Upper lobe of left lung (tissue), 6 donors: Measurements from ENCODE around the gene TBC1D5. TPM values are rescaled to one million over a fixed set of nuclear protein-coding genes. Genes with fewer than 3 reads are reported as not detected.
"Not testable (repeated sequence)": the region's sequence is repeated elsewhere in the genome, so short reads cannot be mapped to it uniquely, and the experiment has no call there.

Experiments
- ATAC-seq, 2 donors: fragments of 200-7000 bp; cut with Tn5 transposase; one replicate each; pipeline ENCODE4 v1.9.1; 2022; ENCODE audit warnings: mild to moderate bottlenecking in 2 of 2, moderate library complexity in 2 of 2; ENCODE audit not compliant: low FRiP score in 2 of 2
- DNase-seq, 2 donors: peaks; one replicate each; pipeline ENCODE4 v3.0.0-alpha.2; 2019 to 2020
- H3K27ac ChIP-seq, 4 donors: fragments of 200-600 bp; sonication (generic); one replicate each; pipeline ENCODE4 v1.5.1; 2016 to 2019
- H3K27me3 ChIP-seq, 4 donors: fragments of 200-600 bp; sonication (generic); one replicate each; pipeline ENCODE4 v1.5.1; 2017 to 2019
- H3K36me3 ChIP-seq, 4 donors: fragments of 200-600 bp; sonication (generic); one replicate each; pipeline ENCODE4 v1.5.1; 2016 to 2019
- H3K4me1 ChIP-seq, 4 donors: fragments of 200-600 bp; sonication (generic); one replicate each; pipeline ENCODE4 v1.5.1; 2018 to 2019
- H3K4me3 ChIP-seq, 4 donors: fragments of 200-600 bp; sonication (generic); one replicate each; pipeline ENCODE4 v1.5.1; 2017 to 2019; ENCODE audit warnings: mild to moderate bottlenecking in 2 of 4, moderate library complexity in 1 of 4
- H3K9me3 ChIP-seq, 4 donors: fragments of 200-600 bp; sonication (generic); one replicate each; pipeline ENCODE4 v1.5.1; 2018 to 2019
- EP300 ChIP-seq, 4 donors: sonication (generic); formaldehyde crosslinking; IDR thresholded peaks; one replicate each; pipeline ENCODE4 v1.5.1; 2017; ENCODE audit warnings: antibody characterized with exemption in 4 of 4, control low read depth in 2 of 4
- POLR2A ChIP-seq, 4 donors: fragments of 450-650 bp; IDR thresholded peaks; one replicate each; pipeline ENCODE4 v1.5.1; 2016 to 2017; ENCODE audit warnings: antibody characterized with exemption in 4 of 4, mild to moderate bottlenecking in 2 of 4
- POLR2AphosphoS5 ChIP-seq, 2 donors: sonication (generic); formaldehyde crosslinking; IDR thresholded peaks; one replicate each; pipeline ENCODE4 v1.5.1; 2017; ENCODE audit warnings: antibody characterized with exemption in 2 of 2
- WGBS, 2 donors: methylation state at CpG; one replicate each; pipeline ENCODE4 v1.1.5; 2017 to 2018; 5-methylcytosine and 5-hydroxymethylcytosine counted together
- total RNA-seq, 6 donors: library from RNA; depleted of rRNA in 4 of 6; stranded (reverse); fragments of >200 nt in 4 of 6; gene quantifications; one replicate each; pipeline versions ENCODE4 v1.1.0 to v1.2.1, GENCODE V29; 2016 to 2021
- TF ChIP-seq, protein P1 (sequence below), 6 experiments: fragments of 450-650 bp in 4 of 6; fragments of 200-600 bp in 2 of 6; sonication (generic) in 2 of 6; IDR thresholded peaks; one replicate each; pipeline ENCODE4 v1.5.1; 2016 to 2019; ENCODE audit warnings: antibody characterized with exemption in 6 of 6
- donor health status: DM: no; HTN: no; CAD: no; lungs with moderate emphysema.
- donor health status: DM: no; HTN: yes; CAD: no; lungs with severe emphysema.

Gene TBC1D5
- total RNA-seq, 6 donors from 2014 or later, result 53.0 to 135 (median 63.3) TPM

DNA sequence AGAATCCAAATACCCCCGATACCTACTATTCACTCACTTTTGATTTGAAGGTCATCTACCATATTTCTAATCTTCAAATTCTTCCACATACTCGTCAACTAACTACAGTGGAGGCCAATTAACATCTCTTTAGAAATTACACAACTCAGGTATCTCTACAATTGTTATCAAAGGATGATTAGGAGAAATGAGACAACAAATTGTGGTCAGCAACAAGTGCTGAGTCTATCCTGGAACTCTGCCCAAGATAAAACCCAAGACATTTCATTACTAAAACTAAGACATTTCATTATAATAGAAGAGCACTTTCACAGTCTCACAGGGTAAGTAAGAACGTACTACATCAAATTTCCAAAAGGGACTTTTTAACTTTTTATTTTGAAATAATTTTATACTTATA, 100.0 kb downstream of the TBC1D5 start:
- no peak overlapping the region for H3K27ac ChIP-seq
- H3K4me3 ChIP-seq, result no peak overlapping the region
- H3K36me3 ChIP-seq, result no peaks in the 10 kb centered on the region
- H3K4me1 ChIP-seq, result peaks cover 4 to 29% (median 16%) of the 10 kb centered on the region in 4 donors
- H3K9me3 ChIP-seq, result no peaks in the 10 kb centered on the region
- H3K27me3 ChIP-seq, result no peaks in the 10 kb centered on the region
- TF ChIP-seq EP300 (IDR thresholded peaks at IDR 0.05), result no peak
- TF ChIP-seq, protein P1, sequence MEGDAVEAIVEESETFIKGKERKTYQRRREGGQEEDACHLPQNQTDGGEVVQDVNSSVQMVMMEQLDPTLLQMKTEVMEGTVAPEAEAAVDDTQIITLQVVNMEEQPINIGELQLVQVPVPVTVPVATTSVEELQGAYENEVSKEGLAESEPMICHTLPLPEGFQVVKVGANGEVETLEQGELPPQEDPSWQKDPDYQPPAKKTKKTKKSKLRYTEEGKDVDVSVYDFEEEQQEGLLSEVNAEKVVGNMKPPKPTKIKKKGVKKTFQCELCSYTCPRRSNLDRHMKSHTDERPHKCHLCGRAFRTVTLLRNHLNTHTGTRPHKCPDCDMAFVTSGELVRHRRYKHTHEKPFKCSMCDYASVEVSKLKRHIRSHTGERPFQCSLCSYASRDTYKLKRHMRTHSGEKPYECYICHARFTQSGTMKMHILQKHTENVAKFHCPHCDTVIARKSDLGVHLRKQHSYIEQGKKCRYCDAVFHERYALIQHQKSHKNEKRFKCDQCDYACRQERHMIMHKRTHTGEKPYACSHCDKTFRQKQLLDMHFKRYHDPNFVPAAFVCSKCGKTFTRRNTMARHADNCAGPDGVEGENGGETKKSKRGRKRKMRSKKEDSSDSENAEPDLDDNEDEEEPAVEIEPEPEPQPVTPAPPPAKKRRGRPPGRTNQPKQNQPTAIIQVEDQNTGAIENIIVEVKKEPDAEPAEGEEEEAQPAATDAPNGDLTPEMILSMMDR (IDR thresholded peaks at IDR 0.05), result no peak
- ATAC-seq (no peak), DNase-seq (no peak)
- WGBS, 2 donors, result 93 to 96% methylated on average over 3 of the region's 3 CpGs

DNA sequence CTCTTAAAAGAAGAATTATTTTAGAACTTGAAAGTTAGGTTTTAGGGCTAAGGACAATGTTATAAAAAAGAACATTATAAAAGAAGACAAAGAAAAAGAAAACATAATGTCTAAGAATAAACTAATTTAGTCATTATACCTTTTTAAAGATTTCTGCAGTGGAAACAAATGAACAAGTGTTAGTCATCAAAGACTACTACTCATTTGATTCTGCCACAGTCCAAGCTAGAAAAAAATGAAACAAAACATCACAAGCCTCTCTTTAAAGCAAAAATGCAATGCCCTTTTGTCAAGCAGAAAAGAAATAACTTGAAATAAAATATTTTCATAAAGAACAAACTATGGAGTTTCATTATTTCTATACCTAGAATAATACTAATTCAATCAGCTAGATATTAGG, 102.0 kb downstream of the TBC1D5 start:
- DNase-seq (no peak), ATAC-seq (no peak)
- TF ChIP-seq, protein P1 (IDR thresholded peaks at IDR 0.05), result no peak
- no peak for TF ChIP-seq POLR2AphosphoS5 (IDR thresholded peaks at IDR 0.05)
- no peak overlapping the region for H3K27ac ChIP-seq
- peaks cover 4 to 29% (median 16%) of the 10 kb centered on the region in 4 donors for H3K4me1 ChIP-seq
- no peak overlapping the region for H3K4me3 ChIP-seq
- H3K36me3 ChIP-seq, result no peaks in the 10 kb centered on the region
- no peaks in the 10 kb centered on the region for H3K9me3 ChIP-seq
- H3K27me3 ChIP-seq, result no peaks in the 10 kb centered on the region

DNA sequence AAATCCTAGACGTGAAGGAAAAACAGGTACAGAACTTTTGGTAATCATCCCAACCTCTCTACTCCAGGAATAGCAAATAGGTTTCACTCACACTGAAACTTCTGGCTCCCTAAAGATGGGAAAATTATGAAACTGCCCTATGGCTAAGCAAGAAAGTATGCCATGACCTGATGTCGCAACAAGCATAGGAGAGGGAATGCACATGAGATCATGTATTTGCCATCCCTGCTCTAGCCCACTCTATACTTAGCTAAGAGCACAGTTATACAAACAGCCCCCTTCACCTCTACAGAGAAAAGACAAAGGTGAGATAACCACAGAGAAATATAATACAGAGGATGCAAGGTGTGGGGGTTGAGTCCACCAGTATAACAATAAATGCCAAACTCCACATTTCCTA, 102.7 kb downstream of the TBC1D5 start:
- H3K27ac ChIP-seq, result no peak overlapping the region
- ATAC-seq (peak; percentile 57 to 75), DNase-seq (peak in 1 of 2 donors; percentile 38)
- H3K27me3 ChIP-seq, result no peaks in the 10 kb centered on the region
- H3K36me3 ChIP-seq, result no peaks in the 10 kb centered on the region
- peak in 1 of 2 donors; percentile 22 for TF ChIP-seq POLR2AphosphoS5 (IDR thresholded peaks at IDR 0.05)
- TF ChIP-seq, protein P1 (IDR thresholded peaks at IDR 0.05), result no peak
- TF ChIP-seq EP300 (IDR thresholded peaks at IDR 0.05), result no peak
- TF ChIP-seq POLR2A (IDR thresholded peaks at IDR 0.05), result no peak
- H3K4me1 ChIP-seq, result peaks cover 2 to 28% (median 11%) of the 10 kb centered on the region in 4 donors
- H3K4me3 ChIP-seq, result no peak overlapping the region
- H3K9me3 ChIP-seq, result no peaks in the 10 kb centered on the region
- WGBS, 2 donors, result 69 to 83% methylated on average over 2 of the region's 2 CpGs

DNA sequence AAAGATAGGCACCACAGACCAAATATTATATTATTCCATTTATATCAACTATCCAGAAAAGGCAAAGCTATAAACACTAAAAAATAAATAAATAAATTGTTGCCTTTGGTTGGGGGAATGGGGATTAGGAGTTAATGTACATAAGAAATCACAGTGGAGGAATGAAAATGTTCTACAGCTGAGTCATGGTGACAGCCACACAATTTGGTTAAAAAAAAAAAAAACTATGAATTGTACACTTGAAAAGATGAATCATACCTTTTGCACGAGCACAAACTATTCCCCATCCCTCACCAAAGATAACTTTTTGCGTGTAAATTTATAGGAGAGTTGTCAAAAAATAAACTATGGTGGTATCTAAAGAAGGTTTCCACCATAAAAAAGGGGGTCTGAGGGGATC, 103.2 kb downstream of the TBC1D5 start:
- Histone ChIP-seq H3K4me3 (no peak overlapping the region), H3K4me1 (peaks cover 0 to 23% (median 8%) of the 10 kb centered on the region in 4 donors), H3K27me3 (no peaks in the 10 kb centered on the region), H3K36me3 (no peaks in the 10 kb centered on the region), H3K27ac (no peak overlapping the region), H3K9me3 (no peaks in the 10 kb centered on the region)
- ATAC-seq (peak in 1 of 2 donors; percentile 26), DNase-seq (no peak)
- 72 to 81% methylated on average over 2 of the region's 2 CpGs for WGBS, 2 donors
- no peak for TF ChIP-seq EP300 (IDR thresholded peaks at IDR 0.05)
- TF ChIP-seq POLR2A (IDR thresholded peaks at IDR 0.05), result no peak
- no peak for TF ChIP-seq POLR2AphosphoS5 (IDR thresholded peaks at IDR 0.05)
- TF ChIP-seq, protein P1 (IDR thresholded peaks at IDR 0.05), result no peak

DNA sequence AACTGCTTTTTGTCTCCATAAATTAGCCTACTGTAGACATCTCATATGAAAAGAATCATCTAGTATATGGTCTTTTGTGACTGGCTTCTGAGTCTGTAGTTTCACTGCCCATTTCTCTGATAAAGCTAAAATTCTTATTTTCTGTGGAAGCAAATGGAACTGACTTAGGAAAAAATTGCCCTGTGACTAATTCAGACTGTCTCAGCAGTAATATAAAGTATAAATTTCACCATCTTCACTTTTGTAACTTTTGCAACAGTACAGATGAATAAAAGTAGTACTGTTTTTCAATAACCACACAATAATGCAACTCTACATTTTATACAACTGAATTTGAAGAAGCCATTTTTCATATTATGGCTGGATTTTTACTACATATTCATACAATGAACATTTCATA, 104.1 kb downstream of the TBC1D5 start:
- Histone ChIP-seq H3K4me3 (no peak overlapping the region), H3K4me1 (peaks cover 0 to 15% (median 5%) of the 10 kb centered on the region in 4 donors), H3K27ac (no peak overlapping the region), H3K9me3 (no peaks in the 10 kb centered on the region), H3K27me3 (no peaks in the 10 kb centered on the region), H3K36me3 (no peaks in the 10 kb centered on the region)
- no peak for DNase-seq
- TF ChIP-seq EP300 (IDR thresholded peaks at IDR 0.05) (no peak), POLR2AphosphoS5 (IDR thresholded peaks at IDR 0.05) (no peak), POLR2A (IDR thresholded peaks at IDR 0.05) (no peak)
- TF ChIP-seq, protein P1 (IDR thresholded peaks at IDR 0.05), result no peak
- ATAC-seq, result no peak

DNA sequence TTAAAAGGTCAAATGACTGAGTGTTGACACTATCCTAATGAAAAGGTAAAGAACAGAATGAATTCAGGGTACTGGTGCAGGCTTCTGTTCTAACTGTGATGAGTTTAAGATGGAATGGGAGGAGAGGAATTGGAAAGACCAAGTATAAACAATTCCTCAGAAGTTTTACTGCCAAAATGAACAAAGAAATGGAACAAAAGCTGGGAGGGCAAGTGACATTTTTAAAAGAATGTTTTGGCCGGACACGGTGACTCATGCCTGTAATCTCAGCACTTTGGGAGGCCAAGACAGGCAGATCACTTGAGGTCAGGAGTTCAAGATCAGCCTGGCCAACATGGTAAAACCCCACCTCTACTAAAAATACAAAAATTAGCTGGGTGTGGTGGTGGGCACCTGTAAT, 106.8 kb downstream of the TBC1D5 start:
- not testable (repeated sequence) for H3K4me3 ChIP-seq, H3K27ac ChIP-seq, DNase-seq, H3K27me3 ChIP-seq, H3K36me3 ChIP-seq, H3K9me3 ChIP-seq
- 66 to 72% methylated on average over 2 of the region's 2 CpGs for WGBS, 2 donors
- peaks cover 0 to 15% (median 10%) of the 10 kb centered on the region in 4 donors for H3K4me1 ChIP-seq
- peak in 1 of 2 donors; percentile 19 for ATAC-seq
